HCEC 1CT (cell line): ENCODE measurements around the gene DNAJC7.
"Not testable (repeated sequence)": the region's sequence is repeated elsewhere in the genome, so short reads cannot be mapped to it uniquely, and the experiment has no call there.

Experiments used
- DNase-seq: peaks from one replicate; pipeline ENCODE4 v3.0.0-alpha.2; 2017

The DNAJC7 gene

DNA sequence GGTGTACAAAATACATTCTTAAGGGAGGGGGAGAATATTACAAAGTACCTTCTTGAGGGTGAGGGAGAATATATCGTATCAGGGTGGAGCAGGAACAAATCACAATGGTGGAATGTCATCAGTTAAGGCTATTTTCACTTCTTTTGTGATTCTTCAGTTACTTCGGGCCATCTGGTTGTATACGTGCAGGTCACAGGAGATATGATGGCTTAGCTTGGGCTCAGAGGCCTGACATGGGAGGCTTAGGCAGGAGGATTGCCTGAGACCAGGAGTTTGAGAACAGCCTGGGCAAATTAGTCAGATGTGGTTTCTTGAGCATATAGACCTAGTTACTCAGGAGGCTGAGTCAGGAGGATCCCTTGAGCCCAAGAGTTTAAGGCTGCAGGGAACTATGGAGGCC, 73.7 kb downstream of the DNAJC7 start:
- DNase-seq, result no peak

DNA sequence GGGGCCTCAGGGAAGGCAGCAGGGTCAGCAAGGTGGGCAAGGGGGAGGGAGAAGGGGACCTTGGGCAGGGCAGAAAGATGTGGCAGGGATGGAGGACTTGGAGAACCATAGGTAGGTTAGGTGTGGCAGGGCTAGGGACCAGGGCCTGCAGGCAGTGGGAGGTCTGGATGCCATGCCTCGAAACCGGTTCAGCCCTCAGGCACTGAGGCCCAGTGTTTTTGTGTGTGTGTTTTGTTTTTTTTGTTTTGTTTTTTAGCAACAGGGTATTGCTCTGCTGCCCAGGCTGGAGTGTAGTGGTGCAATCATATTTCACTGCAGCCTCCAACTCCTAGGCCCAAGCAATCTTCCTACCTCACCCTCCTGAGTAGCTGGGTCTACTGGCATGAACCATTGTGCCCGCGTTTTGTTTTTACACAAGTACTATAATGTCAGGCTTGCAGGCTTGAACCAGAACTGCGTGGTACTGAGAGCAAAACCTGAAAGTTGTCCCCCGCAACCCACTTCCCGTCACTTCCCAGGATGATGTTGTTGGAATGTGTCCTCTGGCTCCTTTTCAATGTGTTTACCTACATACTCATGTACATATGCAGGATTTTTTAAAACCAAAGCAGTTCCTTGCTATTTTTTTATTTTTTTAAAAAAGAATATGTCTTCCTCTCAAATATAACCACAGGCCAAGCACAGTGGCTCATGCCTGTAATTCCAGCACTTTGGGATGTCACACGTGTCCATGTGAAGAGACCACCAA, 74.4 kb downstream of the DNAJC7 start:
- DNase-seq, result no peak

DNA sequence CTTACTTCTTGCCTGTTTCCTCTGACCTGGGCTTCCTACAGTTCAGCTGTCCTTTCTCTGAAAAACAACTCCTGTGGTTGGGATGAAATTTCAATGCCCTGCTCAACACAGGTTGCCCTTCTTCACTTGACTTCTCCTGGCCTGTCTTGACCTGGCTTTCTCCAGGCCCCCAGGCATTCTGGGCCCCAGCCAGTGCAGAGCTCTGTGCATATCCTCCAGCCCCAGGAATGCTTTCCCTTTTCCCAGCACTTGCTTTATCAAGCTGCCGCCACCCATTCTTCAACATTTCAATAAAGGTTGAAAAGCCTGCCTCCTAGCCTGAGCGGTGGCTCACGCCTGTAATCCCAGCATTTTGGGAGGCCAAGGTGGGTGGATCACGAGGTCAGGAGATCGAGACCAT, 76.1 kb downstream of the DNAJC7 start:
- DNase-seq, result no peak

DNA sequence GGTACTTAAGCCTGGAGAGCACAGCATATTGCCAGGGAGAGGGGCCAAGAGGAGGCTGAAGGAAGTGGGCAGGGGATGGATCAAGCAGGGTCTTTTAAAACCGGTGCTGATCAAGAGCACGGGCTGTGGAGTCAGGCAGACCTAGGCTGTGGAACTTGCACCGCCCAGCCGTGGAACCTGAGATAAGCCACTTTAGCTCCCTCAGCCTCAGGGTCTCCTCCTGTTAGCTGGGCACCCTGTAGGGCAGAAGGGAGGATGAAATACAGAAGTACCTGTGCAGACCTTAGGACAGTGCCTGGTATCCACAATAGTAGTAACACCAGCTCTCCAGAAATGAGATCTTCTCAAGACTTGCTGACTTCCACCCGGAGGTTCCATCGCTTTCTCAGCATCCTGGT, 77.5 kb downstream of the DNAJC7 start:
- no peak for DNase-seq

DNA sequence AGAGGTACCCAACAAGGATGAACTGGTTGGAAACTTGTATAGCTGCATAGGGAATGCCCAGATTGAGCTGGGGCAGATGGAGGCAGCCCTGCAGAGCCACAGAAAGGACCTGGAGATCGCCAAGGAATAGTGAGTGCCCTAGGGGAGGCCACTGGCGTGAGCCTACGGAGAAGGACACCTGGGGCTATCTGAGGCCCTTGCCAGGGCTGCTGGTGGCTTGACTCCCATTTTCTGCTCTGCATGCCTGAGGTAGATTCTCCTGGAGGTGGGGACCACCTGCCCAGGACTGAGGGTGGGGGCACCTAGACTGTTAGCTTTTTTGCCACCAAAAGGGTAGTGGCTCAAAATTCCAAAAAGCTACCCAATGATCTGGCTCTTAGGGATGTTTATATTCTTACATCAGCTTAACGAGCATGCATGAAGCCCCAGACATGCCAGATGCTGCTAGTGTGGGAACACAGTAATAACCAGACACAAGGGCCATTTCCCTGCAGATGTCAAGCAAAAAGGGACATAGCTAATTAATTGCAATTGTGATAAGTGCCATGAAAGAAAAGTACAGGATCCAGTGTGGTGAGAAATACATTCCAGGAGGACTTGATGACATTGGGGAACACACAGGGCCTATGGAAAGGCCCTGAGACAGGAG, 78.1 kb downstream of the DNAJC7 start:
- no peak for DNase-seq

DNA sequence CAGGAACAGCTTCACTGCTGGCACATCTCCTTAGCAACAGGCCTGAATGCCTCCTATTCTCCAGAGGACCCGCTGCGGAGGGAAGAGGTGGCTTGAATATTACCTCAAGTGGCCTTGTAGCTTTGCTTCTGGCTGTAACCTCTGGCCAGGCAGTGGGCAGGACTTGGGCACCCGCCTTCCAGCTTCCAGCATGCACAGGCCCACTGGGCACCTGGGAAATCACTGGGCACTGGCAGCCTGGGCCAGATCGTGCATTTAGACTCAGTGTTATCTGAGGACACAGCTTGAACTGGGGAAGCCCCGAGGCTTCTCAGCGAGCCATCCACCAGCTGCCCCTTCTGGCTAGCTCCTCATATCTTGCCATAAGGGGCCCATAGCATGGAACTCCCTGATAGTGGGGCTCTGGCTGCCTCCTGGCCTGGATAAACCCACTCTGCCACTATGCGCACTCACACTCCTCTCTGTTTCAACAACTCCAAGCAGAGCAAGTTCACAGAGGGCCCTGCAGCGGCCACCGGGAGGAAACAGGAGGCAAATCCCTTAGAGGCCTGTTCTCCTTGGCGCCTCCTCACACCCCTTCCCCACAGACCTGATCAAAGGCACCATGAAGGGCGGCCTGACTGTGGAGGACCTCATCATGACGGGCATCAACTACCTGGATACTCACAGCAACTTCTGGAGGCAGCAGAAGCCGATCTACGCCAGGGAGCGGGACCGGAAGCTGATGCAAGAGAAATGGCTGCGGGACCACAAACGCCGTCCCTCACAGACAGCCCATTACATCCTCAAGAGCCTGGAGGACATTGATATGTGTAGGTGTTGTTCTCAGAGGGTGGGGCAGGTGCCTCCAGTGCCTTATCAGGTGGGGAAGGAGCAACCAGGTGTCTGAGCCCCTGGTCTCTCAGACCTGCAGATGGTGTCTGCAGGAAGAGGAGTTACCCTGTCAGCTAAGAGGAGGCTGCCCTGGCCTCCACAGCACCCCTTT, 79.0 kb downstream of the DNAJC7 start:
- DNase-seq, result no peak

DNA sequence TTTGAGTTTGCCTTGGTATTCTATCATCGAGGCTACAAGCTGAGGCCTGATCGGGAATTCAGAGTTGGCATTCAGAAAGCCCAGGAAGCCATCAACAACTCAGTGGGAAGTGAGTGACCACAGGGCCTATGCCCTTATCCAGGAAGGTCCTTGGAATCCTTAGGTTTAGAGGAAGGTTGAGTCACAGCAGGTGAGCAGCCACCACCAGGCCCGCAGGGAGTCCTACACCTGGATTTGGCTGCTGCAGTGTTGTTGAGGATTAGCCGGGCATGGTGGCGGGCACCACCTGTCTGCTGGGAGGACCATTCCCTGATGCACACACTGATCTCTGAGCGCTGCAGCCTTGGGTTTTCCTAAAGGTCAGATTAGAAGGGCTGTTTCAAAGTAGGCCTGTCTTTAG, 81.6 kb downstream of the DNAJC7 start:
- DNase-seq, result no peak

DNA sequence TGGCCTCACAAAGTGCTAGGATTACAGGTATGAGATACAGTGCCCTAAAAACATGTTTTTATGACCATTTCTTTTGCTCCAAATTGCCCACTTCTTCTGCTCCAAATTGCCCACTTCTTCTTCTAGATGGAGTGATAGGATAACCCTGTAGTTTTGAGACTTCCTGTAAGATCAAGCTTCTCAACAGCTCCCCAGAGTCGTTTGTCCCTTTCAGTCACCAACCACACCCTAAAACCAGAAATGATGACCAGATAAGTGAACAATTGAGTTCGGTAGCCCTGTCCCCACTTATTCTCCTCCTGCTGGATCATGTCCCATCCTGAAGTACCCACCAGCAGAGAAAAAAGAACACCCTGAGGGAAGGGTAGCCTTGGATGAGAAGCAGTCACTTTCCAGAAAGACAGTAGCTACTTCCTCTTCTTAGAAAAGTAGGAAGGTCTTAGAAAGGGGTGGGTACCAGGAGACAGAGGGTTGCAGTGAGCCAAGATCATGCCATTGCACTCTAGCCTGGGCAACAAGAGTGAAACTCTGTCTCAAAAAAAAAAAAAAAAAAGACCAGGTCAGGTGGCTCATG, 84.3 kb downstream of the DNAJC7 start:
- DNase-seq, result no peak

DNA sequence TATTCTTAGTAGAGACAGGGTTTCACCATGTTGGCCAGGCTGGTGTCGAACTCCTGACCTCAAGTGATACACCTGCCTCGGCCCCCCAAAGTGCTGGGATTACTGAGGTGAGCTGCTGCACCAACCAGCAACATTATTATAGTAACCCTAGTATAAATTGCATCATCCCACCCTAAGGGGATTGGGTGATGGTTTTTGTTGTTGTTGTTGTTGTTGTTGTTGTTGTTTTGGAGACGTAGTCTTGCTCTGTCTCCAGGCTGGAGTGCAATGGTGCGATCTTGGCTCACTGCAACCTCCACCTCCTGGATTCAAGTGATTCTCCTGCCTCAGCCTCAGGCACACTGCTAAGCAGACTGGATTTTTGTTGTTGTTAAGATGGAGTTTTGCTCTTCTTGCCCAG, 85.5 kb downstream of the DNAJC7 start:
- not testable (repeated sequence) for DNase-seq

DNA sequence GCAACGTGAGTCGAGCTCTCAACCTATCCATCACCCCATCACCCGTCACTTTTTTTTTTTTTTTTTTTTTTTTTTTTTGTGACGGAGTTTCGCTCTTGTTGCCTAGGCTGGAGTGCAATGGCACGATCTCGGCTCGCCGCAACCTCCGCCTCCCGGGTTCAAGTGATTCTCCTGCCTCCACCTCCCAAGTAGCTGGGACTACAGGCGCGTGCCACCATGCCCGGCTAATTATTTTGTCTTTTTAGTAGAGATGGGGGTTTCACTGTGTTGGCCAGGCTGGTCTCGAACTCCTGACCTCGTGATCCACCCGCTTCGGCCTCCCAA, 86.4 kb downstream of the DNAJC7 start:
- not testable (repeated sequence) for DNase-seq

DNA sequence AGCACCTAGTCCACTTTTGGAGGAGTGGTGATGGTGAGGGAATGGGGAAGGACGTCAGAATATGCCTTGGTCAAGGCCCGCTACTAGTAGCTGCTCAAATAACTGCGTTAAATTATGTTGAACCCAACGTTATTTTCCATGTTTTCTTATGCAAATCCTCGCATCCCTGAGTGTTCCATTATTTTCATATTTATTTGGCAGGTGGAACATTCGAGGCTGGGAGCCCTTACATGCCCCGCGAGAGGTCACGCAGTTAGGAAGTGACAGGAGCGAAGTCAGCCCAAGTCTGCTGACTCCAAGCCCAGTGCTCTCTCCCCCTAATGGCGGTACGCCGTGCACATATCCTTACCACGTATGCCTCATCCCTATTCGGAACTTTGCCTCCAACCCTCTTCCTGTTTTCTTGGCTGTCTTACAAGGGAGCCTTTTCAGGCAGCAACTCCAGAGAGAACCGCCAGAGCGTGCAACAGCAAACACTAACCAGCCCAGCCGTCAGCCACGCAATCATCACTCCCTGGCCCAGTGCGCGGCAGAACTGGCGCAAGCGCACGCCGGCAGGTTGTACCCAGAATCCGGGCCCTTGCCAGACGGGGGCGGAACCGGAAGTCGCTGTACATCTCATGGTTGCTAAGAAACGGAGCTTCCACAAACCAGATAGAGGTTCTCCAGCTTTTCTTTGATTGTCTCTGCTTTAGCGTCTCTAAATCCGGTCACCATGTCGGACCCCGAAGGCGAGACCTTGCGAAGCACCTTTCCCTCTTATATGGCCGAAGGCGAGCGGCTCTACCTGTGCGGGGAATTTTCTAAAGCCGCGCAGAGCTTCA, 87.0 kb downstream of the DNAJC7 start, which contains the start of gene ODAD4:
Gene ODAD4 (plus strand): TSS at position 609 of the 824 bp plus-strand sequence. CDS start 107 bp downstream, at position 716.
- peak; percentile 98 for DNase-seq

DNA sequence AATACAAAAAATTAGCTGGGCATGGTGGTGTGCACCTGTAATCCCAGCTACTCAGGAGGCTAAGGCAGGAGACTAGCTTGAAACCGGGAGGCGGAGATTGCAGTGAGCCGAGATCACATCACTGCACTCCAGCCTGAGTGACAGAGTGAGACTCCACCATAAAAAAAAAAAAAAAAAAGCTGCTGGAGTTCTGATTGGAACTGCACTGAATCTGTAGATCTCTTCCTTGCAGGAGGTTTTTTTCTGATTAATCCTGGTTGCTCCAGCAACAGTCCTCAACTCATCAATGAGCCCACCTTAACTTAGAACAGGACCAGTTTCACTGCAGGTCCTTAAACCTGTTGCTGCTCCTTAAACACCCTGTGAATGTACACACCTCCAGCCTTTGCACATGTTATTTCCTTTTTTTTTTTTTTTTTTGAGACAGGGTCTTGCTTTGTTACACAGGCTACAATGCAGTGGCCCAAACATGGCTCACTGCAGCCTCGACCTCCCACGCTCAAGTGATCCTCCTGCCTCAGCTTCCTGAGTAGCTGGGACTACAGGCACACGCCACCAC, 88.5 kb downstream of the DNAJC7 start:
- DNase-seq, result no peak
